Muscle of leg (tissue), 11 donors: Measurements from ENCODE around the gene SLAIN2. TPM values are rescaled to one million over a fixed set of nuclear protein-coding genes. Genes with fewer than 3 reads are reported as not detected.

ENCODE experiments used
- DNase-seq: peaks from one replicate; pipeline ENCODE4 v3.0.0; 2013
- H3K27ac ChIP-seq: one replicate; pipeline ENCODE4 v1.5.1; 2013; ENCODE audit warnings: mild to moderate bottlenecking, low read length, control low read depth
- H3K27me3 ChIP-seq: one replicate; pipeline ENCODE4 v1.6.1; 2013; ENCODE audit warnings: low read length; ENCODE audit not compliant: control insufficient read depth, insufficient read depth
- H3K36me3 ChIP-seq: one replicate; pipeline ENCODE4 v1.6.1; 2013; ENCODE audit warnings: low read length; ENCODE audit not compliant: control insufficient read depth, insufficient read depth
- H3K4me1 ChIP-seq: one replicate; pipeline ENCODE4 v1.6.1; 2013; ENCODE audit warnings: low read length; ENCODE audit not compliant: control insufficient read depth, insufficient read depth
- H3K4me3 ChIP-seq: one replicate; pipeline ENCODE4 v1.5.1; 2013; ENCODE audit warnings: low read length, control low read depth
- H3K9me3 ChIP-seq: replicated peaks from 2 replicates; pipeline ENCODE4 v1.6.1; 2013; ENCODE audit warnings: low read depth, low read length; ENCODE audit not compliant: control insufficient read depth
- WGBS: methylation state at CpG from one replicate; pipeline ENCODE4 v1.1.5; 2013; ENCODE audit warnings: missing lambda C conversion rate; ENCODE audit not compliant: insufficient coverage; 5-methylcytosine and 5-hydroxymethylcytosine counted together
- polyA plus RNA-seq, 8 donors: library from polyadenylated mRNA; unstranded; fragments of 120-200 nt; gene quantifications; one replicate each; pipeline versions ENCODE4 v1.2.1 to v1.2.3, GENCODE V29; 2013; ENCODE audit warnings: inconsistent platforms in 1 of 8, low replicate concordance in 1 of 8; ENCODE audit not compliant: insufficient read length in 8 of 8, insufficient read depth in 1 of 8
- total RNA-seq: library from RNA; stranded (reverse); fragments of 120-200 nt; gene quantifications from one replicate; pipeline ENCODE4 v1.2.4, GENCODE V29; 2013

SLAIN2 gene
- total and polyA plus RNA-seq, 9 donors, result 24.1 to 58.6 (median 47.9) TPM

DNA sequence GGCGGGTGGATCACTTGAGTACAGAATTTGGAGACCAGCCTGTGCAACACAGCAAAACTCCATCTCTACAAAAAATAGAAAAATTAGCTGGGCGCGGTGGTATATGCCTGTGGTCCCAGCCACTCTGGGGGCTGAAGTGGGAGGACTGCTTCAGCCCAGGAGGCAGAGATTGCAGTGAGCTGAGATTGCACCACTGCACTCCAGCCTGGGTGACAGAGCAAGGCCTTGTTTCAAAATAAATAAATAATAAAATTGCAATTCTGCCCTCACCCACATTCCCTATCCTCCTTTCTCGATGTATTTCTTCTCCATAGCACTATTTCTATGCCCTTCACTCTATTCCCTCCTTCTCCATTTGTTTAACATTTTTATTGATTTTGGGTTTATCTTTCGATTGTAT is 8.7 kb upstream of the SLAIN2 start:
- Histone ChIP-seq H3K9me3 (no peaks in the 10 kb centered on the region), H3K36me3 (no peaks in the 10 kb centered on the region), H3K4me1 (peaks cover 13% of the 10 kb centered on the region), H3K4me3 (no peak overlapping the region), H3K27me3 (no peaks in the 10 kb centered on the region), H3K27ac (no peak overlapping the region)
- DNase-seq, result no peak
- no CpG with 5 or more reads among the region's 5 CpGs for WGBS

DNA sequence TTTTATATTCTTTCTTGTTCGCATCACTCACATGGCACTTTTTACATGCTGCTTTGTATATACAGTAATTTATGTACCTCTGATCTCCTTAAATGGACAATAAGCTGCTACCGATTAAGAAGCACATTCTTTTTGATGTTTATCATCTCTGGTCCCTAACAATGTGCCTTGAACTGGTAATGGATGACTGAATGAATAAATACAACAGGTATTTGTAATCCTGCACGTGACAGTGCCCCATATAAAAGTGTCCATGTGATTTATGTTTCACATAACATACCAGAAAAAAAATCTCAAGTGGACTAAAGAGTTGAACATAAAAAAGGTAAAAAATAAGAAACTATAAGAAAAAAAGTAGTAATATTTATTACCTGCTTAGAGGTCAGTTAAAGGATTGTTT is 7.7 kb upstream of the SLAIN2 start:
- Histone ChIP-seq H3K4me1 (peaks cover 13% of the 10 kb centered on the region), H3K27ac (no peak overlapping the region)
- WGBS, result no CpG with 5 or more reads among the region's 3 CpGs

DNA sequence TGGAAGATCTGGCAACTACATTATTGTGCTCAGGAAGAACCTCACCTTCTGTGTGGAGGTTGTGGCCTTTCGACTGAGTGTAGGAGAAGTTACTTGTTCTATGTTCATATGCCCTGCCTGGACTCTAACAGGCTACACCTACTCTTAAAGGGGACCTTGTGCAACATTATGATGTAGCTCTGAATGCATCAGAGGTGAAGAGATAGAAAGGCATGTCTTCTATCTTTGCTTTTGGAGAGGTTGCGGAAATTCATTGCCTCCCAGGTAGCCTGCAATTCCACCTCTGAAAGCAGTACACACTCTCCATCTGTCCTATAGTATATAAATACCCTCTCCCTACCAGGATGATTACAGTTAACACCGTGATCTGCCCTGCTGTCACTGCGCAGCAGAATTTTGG is 7.1 kb upstream of the SLAIN2 start:
- Histone ChIP-seq H3K36me3 (no peaks in the 10 kb centered on the region), H3K27me3 (no peaks in the 10 kb centered on the region), H3K4me1 (peaks cover 13% of the 10 kb centered on the region), H3K27ac (no peak overlapping the region), H3K4me3 (no peak overlapping the region), H3K9me3 (no peaks in the 10 kb centered on the region)
- DNase-seq, result no peak
- WGBS, result 100% methylated on average over 2 of the region's 4 CpGs

More for the DNA sequence above, 7.7 kb upstream of the SLAIN2 start:
- H3K4me3 ChIP-seq, result no peak overlapping the region
- no peaks in the 10 kb centered on the region for H3K27me3 ChIP-seq
- DNase-seq, result no peak
- no peaks in the 10 kb centered on the region for H3K36me3 ChIP-seq
- H3K9me3 ChIP-seq, result no peaks in the 10 kb centered on the region

DNA sequence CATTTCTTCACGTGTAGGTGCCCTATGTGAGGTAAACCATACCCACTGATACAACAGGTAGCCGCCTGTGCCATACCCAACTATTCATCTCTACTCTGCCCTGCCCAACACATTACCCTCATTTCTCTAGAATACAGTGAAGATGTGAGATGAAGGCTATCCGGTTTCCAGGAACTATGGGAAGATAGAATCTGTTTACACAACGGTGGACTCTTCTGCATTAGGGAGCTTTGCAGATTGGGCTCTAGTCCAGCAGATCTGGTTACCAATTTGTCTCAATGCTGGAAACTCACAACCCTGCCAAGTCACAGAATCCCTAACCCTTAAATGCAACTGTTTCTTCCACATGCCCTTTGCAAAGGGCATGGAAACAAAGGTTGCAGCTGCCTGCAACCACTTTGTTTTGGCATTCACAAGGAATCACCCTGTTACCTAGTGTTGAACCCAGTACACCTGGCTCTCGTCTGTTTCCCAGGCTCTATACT is 6.4 kb upstream of the SLAIN2 start:
- Histone ChIP-seq H3K4me3 (no peak overlapping the region), H3K4me1 (peaks cover 13% of the 10 kb centered on the region), H3K36me3 (no peaks in the 10 kb centered on the region), H3K27ac (no peak overlapping the region), H3K9me3 (no peaks in the 10 kb centered on the region), H3K27me3 (no peaks in the 10 kb centered on the region)
- peak; percentile 37 for DNase-seq
- 59% methylated on average over 3 of the region's 5 CpGs for WGBS

DNA sequence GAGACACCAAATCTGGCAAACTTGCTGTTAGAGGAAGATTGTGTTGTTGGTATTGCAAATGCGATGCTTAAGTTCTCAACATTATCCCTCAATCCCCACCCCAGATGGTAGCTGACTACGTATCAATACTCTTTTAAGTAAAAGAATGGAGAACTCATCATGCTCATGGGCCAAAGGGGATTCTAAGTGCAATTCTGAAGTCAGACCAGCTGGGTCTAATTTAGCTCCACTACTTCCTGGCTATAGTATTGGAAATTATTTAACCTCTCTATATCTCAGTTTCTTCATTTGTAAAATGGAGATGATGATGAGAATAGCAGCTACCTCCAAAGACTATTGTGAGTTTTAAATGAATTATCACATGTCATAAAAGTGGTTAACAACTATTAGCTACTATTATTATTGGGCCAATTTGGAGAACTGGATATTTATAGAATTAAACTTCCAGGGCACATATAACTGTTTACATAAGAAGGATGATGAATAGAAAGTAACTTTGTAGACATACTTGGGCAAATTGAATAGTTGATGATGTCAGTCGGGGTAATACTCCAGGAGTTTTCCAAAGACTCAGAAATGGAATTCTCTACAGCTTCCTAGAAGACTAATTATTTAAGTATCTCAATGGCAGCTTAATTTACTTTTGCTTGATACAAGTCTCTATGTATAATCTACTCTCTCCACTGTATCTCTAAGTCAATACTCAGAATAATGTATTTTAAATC is 5.0 kb upstream of the SLAIN2 start:
- Histone ChIP-seq H3K27me3 (no peaks in the 10 kb centered on the region), H3K4me1 (peaks cover 17% of the 10 kb centered on the region), H3K27ac (no peak overlapping the region), H3K36me3 (no peaks in the 10 kb centered on the region), H3K4me3 (no peak overlapping the region), H3K9me3 (no peaks in the 10 kb centered on the region)
- peak; percentile 53 for DNase-seq
- WGBS, result no CpG with 5 or more reads among the region's 3 CpGs

DNA sequence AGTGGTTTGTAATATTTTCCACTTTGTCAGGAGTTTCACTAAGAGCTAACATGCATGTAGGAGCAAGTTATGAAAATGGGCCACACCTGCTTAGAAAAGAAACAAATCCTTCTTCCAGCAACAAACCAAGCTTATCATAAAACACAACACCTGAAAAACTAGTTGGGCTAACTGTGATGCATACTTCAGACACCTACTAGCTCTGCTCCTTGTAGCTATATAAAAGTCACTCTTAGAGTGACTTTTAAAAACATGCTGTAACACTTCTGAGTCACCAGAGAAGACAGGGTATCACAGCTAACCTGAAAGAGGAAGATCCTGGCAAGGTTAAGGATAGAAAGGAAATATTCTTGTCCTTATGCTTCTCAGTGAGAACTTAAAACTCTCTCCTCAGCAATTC is 3.6 kb upstream of the SLAIN2 start:
- Histone ChIP-seq H3K4me1 (peaks cover 17% of the 10 kb centered on the region), H3K9me3 (no peaks in the 10 kb centered on the region), H3K27me3 (no peaks in the 10 kb centered on the region), H3K36me3 (no peaks in the 10 kb centered on the region), H3K27ac (no peak overlapping the region), H3K4me3 (no peak overlapping the region)
- peak; percentile 39 for DNase-seq

DNA sequence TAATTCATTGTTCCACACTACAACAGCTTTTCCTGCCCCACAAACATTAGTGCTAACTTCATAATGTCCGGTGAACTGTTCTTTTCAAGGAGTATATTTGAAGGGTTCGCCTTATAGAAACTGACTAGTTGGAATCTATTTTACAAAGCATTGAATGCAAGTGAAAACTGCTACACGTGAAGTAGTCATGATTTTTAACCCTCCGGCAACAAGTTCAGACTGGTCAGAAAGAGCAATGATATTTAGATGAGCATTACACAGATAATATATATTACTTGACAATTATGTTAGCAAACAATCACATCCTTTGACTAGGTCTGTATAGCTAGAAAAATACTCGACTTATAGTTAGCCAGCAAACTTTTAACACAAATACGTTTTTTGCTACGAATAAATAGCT is 1.7 kb upstream of the SLAIN2 start:
- no peak for DNase-seq
- Histone ChIP-seq H3K36me3 (no peaks in the 10 kb centered on the region), H3K27me3 (no peaks in the 10 kb centered on the region), H3K9me3 (no peaks in the 10 kb centered on the region), H3K4me1 (peaks cover 14% of the 10 kb centered on the region), H3K4me3 (no peak overlapping the region), H3K27ac (peak overlapping the region; percentile 99)
- no CpG with 5 or more reads among the region's 7 CpGs for WGBS

DNA sequence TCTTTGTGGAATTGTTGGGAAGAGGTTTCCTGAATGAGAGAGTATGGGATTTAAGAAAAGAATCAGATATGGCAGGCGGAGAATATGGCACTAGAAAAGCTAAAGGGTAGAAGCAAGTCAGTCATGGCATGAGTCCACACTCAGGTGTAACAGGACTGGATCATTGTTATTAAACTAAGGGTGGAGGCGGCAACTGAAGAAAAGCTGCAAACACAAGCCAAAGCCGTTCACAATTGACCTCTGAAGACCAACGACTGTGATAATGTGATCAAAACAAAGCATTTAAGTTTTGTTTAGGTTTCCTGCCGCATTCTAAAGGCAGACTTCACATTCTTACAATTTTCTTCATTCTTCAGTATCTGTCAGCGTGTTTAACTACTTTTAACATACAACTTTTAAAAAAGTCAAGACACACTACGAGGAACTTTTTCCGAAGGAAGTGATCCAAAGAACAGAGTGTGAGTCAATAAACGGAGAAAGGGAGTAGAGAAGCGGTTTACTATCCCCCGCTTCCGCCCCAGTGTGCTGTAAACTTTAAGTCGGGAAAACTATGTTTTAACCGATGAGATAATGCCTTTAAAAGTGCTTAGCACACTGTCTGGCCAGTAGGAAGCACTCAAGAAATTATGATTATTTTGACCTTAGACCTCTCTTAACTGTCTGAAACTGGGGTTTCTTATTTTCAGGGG is 909 bp upstream of the SLAIN2 start:
- H3K4me1 ChIP-seq, result peaks cover 7% of the 10 kb centered on the region
- peak; percentile 86 for DNase-seq
- H3K36me3 ChIP-seq, result no peaks in the 10 kb centered on the region
- peak overlapping the region; percentile 99 for H3K27ac ChIP-seq
- H3K27me3 ChIP-seq, result no peaks in the 10 kb centered on the region
- no peaks in the 10 kb centered on the region for H3K9me3 ChIP-seq
- H3K4me3 ChIP-seq, result peak overlapping the region; percentile 69
- 12% methylated on average over 6 of the region's 14 CpGs for WGBS

DNA sequence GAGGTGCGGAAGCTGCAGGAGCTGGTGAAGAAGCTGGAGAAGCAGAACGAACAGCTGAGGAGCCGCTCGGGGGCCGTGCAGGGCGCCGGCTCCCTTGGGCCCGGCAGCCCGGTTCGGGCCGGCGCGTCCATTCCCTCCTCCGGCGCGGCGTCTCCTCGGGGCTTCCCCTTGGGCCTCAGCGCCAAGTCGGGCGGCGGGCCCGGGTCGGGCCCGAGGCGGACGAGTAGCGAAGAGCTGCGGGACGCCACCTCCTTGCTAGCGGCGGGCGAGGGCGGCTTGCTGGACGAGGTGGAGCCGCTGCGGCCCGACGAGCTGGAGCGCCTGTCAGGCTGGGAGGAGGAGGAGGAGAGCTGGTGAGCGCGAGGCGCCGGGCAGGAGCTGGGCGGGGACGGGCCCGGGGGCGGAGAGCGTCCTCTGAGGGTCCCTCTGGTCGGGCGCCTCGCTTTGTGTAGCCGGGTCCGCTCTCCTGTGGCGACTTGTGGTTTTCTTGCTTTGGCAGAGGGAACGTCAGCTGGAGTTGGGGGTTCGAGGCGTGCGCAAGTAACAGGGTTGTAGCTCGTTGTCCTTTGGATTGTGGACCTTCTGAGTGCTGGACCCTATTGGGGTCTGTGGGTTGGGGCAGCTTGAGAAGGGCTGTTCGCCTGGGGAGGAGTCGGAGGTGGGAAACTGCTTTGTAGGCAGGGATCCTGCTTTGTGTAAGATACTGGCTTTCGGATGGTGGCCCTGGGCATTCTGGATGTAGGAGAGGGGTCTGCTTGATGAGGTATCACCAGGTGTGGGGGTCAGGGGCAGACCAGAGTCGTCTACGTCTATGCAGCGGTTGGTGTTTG is 662 bp downstream of the SLAIN2 start:
- peak; percentile 75 for DNase-seq
- H3K27me3 ChIP-seq, result no peaks in the 10 kb centered on the region
- H3K27ac ChIP-seq, result peak overlapping the region; percentile 98
- no peaks in the 10 kb centered on the region for H3K36me3 ChIP-seq
- under 1% methylated on average over 63 of the region's 66 CpGs for WGBS
- peak overlapping the region; percentile 88 for H3K4me3 ChIP-seq
- no peaks in the 10 kb centered on the region for H3K9me3 ChIP-seq
- peaks cover 3% of the 10 kb centered on the region for H3K4me1 ChIP-seq

DNA sequence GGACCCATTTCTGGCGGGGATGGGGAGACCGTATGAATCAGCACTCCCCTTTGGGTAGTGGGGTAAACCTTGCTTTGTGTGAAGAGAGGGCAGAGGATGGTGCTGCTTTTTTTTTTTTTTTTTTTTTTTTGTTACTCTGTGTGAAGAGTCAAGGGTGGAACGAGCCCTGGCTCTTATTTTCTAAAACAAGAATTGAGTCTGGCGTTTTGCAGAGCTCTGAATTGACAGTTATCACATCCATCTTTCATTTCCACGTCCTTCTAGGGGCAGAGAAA is 1.2 kb downstream of the SLAIN2 start:
- H3K4me1 ChIP-seq, result peaks cover 3% of the 10 kb centered on the region
- peak overlapping the region; percentile 98 for H3K27ac ChIP-seq
- no peaks in the 10 kb centered on the region for H3K27me3 ChIP-seq
- no peaks in the 10 kb centered on the region for H3K36me3 ChIP-seq
- no CpG with 5 or more reads among the region's 5 CpGs for WGBS
- H3K9me3 ChIP-seq, result no peaks in the 10 kb centered on the region
- H3K4me3 ChIP-seq, result peak overlapping the region; percentile 88
- DNase-seq, result no peak
